Erythroblast (primary cell): Measurements from ENCODE around the gene MICAL3.

Source experiments
- GATA1 ChIP-seq: IDR thresholded peaks from 2 replicates; pipeline ENCODE4 v1.6.1; 2011; ENCODE audit warnings: low read depth, mild to moderate bottlenecking, control low read depth, low read length, moderate library complexity
- POLR2A ChIP-seq: IDR thresholded peaks from 2 replicates; pipeline ENCODE4 v1.6.1; 2011; ENCODE audit warnings: mild to moderate bottlenecking, low read length

DNA sequence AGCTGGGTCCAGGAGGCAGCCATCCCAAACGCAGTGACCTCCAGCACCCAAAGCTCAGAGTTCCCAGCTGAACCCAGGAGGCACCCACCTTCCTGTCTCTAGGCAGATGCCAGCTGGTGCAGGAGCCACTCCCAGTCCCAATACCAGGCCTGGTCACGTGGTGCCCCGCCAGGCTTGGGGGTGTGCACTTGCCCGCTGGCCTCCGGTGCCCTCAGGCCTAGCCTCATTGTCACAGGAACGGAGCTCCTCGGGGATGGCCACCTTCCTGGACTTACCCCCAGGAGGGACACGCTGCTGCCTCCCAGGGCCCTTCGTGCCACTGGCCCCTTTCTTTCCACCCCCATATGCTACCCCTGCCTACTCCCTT is 254.7 kb downstream of the MICAL3 start:
- TF ChIP-seq POLR2A (no peak), GATA1 (no peak)
